ENCODE results near the gene PHKB. TPM values are rescaled to one million over a fixed set of nuclear protein-coding genes. Genes with fewer than 3 reads are reported as not detected.

The PHKB gene
- total RNA-seq, 1 donor from 2014 or later: 110 TPM

DNA sequence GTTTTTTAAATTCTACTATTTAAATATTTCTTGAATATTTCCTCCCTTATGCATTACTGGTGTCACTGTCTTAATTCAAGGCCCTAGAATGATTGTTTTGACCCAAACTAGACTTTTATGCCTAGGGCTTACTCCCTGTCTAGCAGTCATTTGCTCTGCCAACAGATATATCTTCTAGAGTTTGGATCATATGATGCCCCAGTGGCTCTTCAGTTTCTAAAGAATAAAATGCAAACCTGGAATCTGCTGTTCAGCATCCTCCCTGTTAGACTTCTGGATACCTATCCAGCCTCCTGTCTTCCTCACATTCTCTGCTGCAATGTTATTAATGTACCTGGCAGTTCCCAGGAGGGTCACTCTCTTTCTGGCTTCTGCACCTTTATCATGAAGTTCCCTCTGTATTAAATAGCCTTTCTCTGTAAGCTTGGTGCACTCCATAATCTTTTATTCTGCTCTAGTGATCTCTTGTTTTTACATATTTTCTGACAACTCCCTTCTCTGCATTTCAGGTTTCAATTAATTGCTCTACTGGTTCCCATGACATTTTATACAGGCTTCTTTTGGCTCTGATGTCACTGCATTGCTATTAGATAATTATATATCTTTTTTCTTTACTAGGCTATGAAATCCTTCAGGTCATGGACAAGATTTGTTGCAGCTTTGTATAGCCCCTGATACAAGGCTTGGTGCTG, 15.7 kb downstream of the PHKB start:
- Mint-ChIP-seq H3K36me3 (ENCODE audit: low read depth) (peaks cover 14% of the 10 kb centered on the region), H3K27ac (peak overlapping the region; percentile 59), H3K4me3 (no peak overlapping the region), H3K27me3 (no peaks in the 10 kb centered on the region), H3K4me1 (peaks cover 47% of the 10 kb centered on the region), H3K9me3 (no peaks in the 10 kb centered on the region)
- intact Hi-C loops (cut with micrococcal nuclease): loop anchor here (1.0 to 2.0 kb wide), 2 partner anchors 11 to 16 kb away; no protein-coding TSS in a partner anchor
- ChIA-PET CTCF (interaction anchor here (1.2 kb wide), 1 partner anchor 333 kb away, joined by 3 read pairs; the partner anchor contains the start of gene NETO2), POLR2A (interaction anchor here (5.4 kb wide), 1 partner anchor 16 kb away, joined by 36 read pairs; no protein-coding TSS in a partner anchor)
- DNase-seq (no peak), ATAC-seq (ENCODE audit: low read depth) (no peak)
- TF ChIP-seq, protein P1, sequence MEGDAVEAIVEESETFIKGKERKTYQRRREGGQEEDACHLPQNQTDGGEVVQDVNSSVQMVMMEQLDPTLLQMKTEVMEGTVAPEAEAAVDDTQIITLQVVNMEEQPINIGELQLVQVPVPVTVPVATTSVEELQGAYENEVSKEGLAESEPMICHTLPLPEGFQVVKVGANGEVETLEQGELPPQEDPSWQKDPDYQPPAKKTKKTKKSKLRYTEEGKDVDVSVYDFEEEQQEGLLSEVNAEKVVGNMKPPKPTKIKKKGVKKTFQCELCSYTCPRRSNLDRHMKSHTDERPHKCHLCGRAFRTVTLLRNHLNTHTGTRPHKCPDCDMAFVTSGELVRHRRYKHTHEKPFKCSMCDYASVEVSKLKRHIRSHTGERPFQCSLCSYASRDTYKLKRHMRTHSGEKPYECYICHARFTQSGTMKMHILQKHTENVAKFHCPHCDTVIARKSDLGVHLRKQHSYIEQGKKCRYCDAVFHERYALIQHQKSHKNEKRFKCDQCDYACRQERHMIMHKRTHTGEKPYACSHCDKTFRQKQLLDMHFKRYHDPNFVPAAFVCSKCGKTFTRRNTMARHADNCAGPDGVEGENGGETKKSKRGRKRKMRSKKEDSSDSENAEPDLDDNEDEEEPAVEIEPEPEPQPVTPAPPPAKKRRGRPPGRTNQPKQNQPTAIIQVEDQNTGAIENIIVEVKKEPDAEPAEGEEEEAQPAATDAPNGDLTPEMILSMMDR (IDR thresholded peaks at IDR 0.05): no peak

DNA sequence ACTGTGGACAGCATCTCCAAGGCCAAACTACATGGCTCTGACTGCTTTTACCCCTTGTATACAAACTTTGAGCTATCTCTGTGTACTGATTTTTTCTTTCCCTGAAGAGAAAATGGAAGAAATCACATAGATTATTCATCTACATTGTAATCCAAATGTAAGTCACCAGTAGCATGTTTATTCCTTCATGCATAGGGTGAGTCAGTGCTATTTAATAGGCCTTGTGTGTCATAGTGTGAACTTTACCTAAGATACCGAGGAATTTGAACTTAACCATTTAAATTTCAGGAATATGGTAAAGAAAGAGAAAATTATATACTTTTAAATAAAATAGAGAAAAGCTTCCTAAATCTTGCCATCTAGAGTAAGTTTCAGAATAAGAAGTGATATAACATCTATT, 16.5 kb downstream of the PHKB start:
- H3K4me3 Mint-ChIP-seq: no peak overlapping the region
- POLR2A ChIA-PET: interaction anchor here (0.7 to 5.4 kb wide), 2 partner anchors 15 to 17 kb away, joined by 7 to 36 read pairs; partner anchors contain the start of gene ITFG1
- ATAC-seq (ENCODE audit: low read depth): no peak
- peaks cover 14% of the 10 kb centered on the region for H3K36me3 Mint-ChIP-seq (ENCODE audit: low read depth)
- intact Hi-C loops (cut with micrococcal nuclease): loop anchor here (1.0 to 2.0 kb wide), 2 partner anchors 12 to 15 kb away; no protein-coding TSS in a partner anchor
- H3K9me3 Mint-ChIP-seq: no peaks in the 10 kb centered on the region
- no peaks in the 10 kb centered on the region for H3K27me3 Mint-ChIP-seq
- CTCF ChIA-PET: interaction anchor here (1.2 kb wide), 1 partner anchor 334 kb away, joined by 3 read pairs; the partner anchor contains the start of gene NETO2
- no peak for DNase-seq
- no peak overlapping the region for H3K27ac Mint-ChIP-seq
- H3K4me1 Mint-ChIP-seq: peaks cover 51% of the 10 kb centered on the region
- TF ChIP-seq, protein P1 (IDR thresholded peaks at IDR 0.05): no peak

DNA sequence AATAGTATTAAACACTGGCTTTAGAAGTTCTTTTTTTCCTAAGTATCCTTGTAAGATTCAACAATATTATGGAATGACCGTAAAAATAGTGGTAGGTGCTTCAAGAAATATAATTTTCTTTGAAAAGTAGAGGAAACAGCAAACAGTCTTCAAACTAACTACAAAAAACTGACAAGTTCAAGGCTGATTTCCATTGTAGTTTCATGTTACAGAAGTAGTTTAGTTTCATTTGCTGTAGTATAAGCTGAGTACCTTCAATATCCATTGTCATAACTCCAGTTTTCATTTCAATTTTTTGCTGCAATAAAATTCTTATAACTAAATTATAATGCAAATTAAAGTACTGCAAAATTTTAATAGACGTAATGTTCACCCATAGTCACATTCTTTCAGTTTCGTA, 19.3 kb downstream of the PHKB start:
- ChIA-PET CTCF (interaction anchor here (1.3 to 1.8 kb wide), 2 partner anchors 18 to 19 kb away, joined by 4 to 6 read pairs; partner anchors contain the start of gene PHKB), POLR2A (interaction anchor here (1.3 to 5.4 kb wide), 3 partner anchors 12 to 19 kb away, joined by 3 to 40 read pairs (median 36); partner anchors contain the start of genes ITFG1 and PHKB)
- H3K9me3 Mint-ChIP-seq: no peaks in the 10 kb centered on the region
- TF ChIP-seq, protein P1 (IDR thresholded peaks at IDR 0.05): no peak
- peaks cover 64% of the 10 kb centered on the region for H3K4me1 Mint-ChIP-seq
- H3K36me3 Mint-ChIP-seq (ENCODE audit: low read depth): peaks cover 15% of the 10 kb centered on the region
- no peak for ATAC-seq (ENCODE audit: low read depth)
- no peaks in the 10 kb centered on the region for H3K27me3 Mint-ChIP-seq
- peak overlapping the region; percentile 46 for H3K27ac Mint-ChIP-seq
- intact Hi-C loops (cut with micrococcal nuclease): loop anchor here (2.0 kb wide), 1 partner anchor 18 kb away; no protein-coding TSS in a partner anchor
- H3K4me3 Mint-ChIP-seq: no peak overlapping the region
- DNase-seq: no peak

DNA sequence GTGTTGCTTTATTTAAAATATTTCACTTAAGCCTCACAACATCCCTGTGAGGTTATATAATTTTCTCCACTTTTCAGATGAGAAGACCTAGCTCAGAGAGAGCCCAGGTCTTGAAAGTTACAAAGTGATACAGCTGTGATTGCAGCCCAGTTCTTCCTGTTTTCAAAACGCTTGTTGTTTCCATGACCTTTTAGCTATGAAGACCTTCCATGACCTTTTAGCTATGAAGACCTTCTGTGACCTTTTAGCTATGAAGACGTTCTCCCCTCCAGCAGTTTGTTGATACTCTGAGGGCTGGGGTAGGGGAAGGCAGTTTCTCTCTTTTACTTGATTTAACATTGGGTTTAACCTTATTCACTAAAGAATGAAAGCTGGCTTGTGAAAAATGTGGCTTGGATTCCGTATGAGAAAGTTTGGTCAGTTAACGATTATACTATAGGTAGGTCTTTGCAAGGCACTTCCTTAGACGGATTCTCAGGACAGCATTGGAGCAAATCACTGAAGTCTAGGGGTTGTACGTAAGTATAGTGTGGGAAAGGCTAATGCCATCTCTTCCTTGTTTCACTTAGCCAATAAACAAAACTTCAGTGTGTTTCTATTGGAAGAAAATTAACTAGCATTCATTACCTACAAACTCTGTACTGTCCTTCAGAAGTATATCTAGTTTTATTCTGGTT, 20.7 kb downstream of the PHKB start:
- DNase-seq (no peak), ATAC-seq (ENCODE audit: low read depth) (peak; percentile 82)
- TF ChIP-seq, protein P1 (IDR thresholded peaks at IDR 0.05): no peak
- intact Hi-C loops (cut with micrococcal nuclease): loop anchor here (1.0 to 2.0 kb wide), 2 partner anchors 11 to 19 kb away; no protein-coding TSS in a partner anchor
- Mint-ChIP-seq H3K36me3 (ENCODE audit: low read depth) (peaks cover 20% of the 10 kb centered on the region), H3K9me3 (no peaks in the 10 kb centered on the region), H3K4me1 (peaks cover 64% of the 10 kb centered on the region), H3K27me3 (no peaks in the 10 kb centered on the region), H3K4me3 (peak overlapping the region; percentile 44), H3K27ac (peak overlapping the region; percentile 83)
- ChIA-PET POLR2A (interaction anchor here (0.8 to 5.4 kb wide), 4 partner anchors 11 to 42 kb away, joined by 3 to 40 read pairs (median 20); partner anchors contain the start of genes ITFG1 and PHKB), CTCF (interaction anchor here (1.1 to 1.8 kb wide), 2 partner anchors 17 to 20 kb away, joined by 3 to 6 read pairs; partner anchors contain the start of gene PHKB)
